GM18519 (cell line): Measurements from ENCODE around the gene GDF15.
"Not testable (repeated sequence)": the region's sequence is repeated elsewhere in the genome, so short reads cannot be mapped to it uniquely, and the experiment has no call there.

ENCODE experiments used
- ATAC-seq: cut with Tn5 transposase; IDR thresholded peaks from one replicate; pipeline ENCODE4 v1.9.1; 2021; ENCODE audit warnings: mild to moderate bottlenecking, moderate library complexity; ENCODE audit not compliant: unreplicated experiment, low FRiP score

Gene GDF15

GRCh38 chr19:18390065-18390907, 4.3 kb downstream of the GDF15 start:
- no peak for ATAC-seq

- ATAC-seq = no peak
Observed at GRCh38 chr19:18391509-18392075, 5.6 kb downstream of the GDF15 start.

GRCh38 chr19:18392417-18392816, 6.5 kb downstream of the GDF15 start:
- ATAC-seq = no peak

GRCh38 chr19:18392926-18393325, 7.0 kb downstream of the GDF15 start:
- ATAC-seq = no peak

DNA sequence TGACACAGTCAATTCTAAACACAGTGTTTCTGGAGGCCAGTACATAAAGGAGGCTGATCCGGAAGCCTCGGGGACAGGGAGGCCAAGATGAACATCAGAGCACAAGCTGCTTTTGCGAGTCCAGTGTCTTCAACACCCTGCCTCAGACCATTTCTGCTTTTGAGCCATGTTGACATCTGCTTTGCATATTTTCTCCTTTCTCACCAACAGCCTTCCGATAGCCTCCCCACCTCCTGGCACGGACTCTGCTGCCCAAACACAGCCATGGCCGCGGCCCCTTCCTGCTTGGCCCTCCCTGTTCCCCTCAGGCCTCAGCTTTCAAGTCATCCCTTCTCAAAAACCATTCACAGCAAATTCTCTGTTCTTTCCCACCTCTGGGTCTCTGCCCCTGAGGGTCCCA, 7.9 kb downstream of the GDF15 start:
- ATAC-seq = no peak

- ATAC-seq = no peak
Observed at GRCh38 chr19:18396471-18397241, 10.7 kb downstream of the GDF15 start.

- no peak for ATAC-seq
Observed at GRCh38 chr19:18397242-18398202, 11.6 kb downstream of the GDF15 start, which contains the start of gene LRRC25. Gene LRRC25 (minus strand): TSS chr19:18397622. CDS start chr19:18396963, 659 bp downstream.

- no peak for ATAC-seq
Observed at GRCh38 chr19:18399008-18399407, 13.1 kb downstream of the GDF15 start.

DNA sequence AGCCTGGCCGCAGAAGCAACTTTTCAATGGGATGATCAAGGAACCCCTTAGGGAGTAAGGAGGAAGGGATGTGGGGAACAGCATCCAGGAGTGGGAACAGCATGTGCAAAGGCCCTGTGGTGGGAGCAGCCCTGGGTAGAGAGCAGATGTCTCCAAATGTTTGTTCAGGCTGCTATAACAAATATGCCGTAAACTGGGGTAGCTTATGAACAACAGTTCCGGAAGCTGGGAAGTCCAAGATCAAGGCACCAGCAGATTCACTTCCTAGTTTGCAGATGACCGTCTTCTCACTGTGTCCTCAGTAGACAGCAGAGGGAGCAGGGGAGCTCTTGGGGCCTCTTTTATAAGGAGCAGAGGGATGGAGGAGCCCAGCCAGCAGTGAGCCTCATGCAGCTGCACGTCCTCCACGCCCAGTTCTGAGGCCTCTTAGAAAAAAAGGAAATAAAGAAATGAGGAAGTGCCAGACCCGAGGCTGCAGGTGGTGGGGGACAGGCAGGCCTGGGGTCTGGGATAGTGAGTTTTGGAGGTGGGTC, 15.7 kb downstream of the GDF15 start:
- ATAC-seq = no peak

DNA sequence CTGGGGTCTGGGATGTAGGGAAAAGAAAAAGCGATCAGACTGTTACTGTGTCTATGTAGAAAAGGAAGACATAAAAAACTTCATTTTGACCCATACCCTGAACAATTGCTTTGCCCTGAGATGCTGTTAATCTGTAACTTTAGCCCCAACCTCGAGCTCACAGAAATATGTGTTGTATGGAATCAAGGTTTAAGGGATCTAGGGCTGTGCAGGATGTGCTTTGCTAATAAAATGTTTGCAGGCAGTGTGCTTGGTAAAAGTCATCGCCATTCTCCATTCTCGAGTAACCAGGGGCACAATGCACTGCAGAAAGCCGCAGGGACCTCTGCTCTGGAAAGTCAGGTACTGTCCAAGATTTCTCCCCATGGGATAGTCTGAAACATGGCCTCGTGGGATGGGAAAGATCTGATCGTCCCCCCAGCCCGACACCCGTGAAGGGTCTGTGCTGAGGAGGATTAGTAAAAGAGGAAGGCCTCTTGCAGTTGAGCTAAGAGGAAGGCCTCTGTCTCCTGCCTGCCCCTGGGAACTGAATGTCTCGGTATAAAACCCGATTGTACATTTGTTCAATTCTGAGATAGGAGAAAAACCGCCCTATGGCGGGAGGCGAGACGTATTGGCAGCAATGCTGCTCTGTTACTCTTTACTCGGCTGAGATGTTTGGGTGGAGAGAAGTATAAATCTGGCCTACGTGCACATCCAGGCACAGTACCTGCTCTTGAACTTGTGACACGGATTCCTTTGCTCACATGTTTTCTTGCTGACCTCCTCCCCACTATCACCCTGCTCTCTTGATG, 16.7 kb downstream of the GDF15 start:
- not testable (repeated sequence) for ATAC-seq

GRCh38 chr19:18405754-18406153, 19.8 kb downstream of the GDF15 start:
- ATAC-seq = not testable (repeated sequence)

GRCh38 chr19:18406749-18407148, 20.8 kb downstream of the GDF15 start:
- no peak for ATAC-seq

- no peak for ATAC-seq
Observed at GRCh38 chr19:18408053-18408476, 22.1 kb downstream of the GDF15 start.

GRCh38 chr19:18412610-18413239, 26.8 kb downstream of the GDF15 start:
- ATAC-seq = no peak

GRCh38 chr19:18414504-18415177, 28.7 kb downstream of the GDF15 start:
- no peak for ATAC-seq

DNA sequence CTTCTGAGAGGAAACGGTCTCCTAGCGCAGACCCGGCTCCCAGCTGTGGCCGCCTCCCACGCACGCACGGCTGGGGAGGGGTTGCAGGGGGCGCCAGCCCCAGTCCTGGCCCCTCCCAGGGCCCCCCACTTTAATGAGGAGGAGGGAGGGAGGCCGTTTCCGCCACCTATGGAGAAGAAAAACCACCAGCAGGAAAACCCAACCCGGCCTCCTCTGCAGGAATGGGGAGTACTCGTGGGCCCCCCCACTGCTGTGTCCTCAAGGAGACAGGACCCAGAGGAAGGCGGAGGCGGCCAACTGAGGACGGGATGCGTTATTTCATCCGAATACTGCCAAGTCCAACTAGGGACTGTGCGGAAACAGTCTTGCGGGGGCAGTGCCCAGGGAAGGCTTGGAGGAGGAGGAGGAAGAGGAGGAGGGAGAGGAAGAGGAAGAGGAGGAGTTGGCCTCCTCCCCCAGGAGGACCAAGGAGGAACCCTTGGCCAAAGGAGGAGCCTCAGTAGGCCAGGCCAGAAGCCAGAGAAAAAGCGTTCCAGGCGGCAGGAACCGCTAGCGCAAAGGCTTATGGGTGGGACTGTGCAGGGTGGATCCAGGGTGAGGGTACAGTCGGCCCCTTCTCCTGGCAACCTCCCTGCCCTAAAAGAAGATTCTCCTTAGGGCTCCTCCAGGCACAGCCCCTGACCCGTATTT, 29.4 kb downstream of the GDF15 start:
- no peak for ATAC-seq

DNA sequence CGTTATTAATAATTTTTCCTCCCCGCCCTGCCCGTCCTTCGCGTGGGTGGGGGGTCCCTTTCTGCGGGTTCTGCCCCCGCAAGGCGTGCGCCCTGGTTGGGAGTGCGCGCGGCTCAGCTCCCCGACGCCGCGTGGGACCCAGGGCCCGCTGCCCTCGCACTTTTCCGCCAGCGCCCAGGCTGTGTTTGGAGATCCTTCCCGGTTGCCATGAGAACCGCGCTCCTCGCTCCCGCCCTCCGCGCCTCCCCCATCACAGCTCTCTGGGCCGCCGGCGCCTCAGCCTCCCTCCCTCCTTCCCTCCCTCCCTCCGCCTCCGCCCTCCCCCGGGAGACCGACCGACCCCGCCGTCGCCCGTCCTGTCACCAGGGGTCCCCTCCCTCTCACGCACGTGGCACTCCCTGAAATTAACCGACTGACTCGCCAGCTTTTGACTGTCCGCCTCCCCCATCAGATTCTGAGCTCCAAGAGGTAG, 30.9 kb downstream of the GDF15 start:
- ATAC-seq = no peak
